ENCODE measurements around the gene LRIT3.

The LRIT3 gene

GRCh38 chr4:109887071-109887470 is 39.2 kb downstream of the LRIT3 start:
- in situ Hi-C loops (cut with MboI; ENCODE audit: low sequenced_read_pairs, unreplicated experiment): no loop called here
- TF ChIP-seq, protein P1, sequence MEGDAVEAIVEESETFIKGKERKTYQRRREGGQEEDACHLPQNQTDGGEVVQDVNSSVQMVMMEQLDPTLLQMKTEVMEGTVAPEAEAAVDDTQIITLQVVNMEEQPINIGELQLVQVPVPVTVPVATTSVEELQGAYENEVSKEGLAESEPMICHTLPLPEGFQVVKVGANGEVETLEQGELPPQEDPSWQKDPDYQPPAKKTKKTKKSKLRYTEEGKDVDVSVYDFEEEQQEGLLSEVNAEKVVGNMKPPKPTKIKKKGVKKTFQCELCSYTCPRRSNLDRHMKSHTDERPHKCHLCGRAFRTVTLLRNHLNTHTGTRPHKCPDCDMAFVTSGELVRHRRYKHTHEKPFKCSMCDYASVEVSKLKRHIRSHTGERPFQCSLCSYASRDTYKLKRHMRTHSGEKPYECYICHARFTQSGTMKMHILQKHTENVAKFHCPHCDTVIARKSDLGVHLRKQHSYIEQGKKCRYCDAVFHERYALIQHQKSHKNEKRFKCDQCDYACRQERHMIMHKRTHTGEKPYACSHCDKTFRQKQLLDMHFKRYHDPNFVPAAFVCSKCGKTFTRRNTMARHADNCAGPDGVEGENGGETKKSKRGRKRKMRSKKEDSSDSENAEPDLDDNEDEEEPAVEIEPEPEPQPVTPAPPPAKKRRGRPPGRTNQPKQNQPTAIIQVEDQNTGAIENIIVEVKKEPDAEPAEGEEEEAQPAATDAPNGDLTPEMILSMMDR (IDR thresholded peaks at IDR 0.05; ENCODE audit: borderline replicate concordance, control extremely low read depth, extremely low read depth, insufficient read depth, missing control alignments): no peak
- no peak for DNase-seq (ENCODE audit: low spot score)

DNA sequence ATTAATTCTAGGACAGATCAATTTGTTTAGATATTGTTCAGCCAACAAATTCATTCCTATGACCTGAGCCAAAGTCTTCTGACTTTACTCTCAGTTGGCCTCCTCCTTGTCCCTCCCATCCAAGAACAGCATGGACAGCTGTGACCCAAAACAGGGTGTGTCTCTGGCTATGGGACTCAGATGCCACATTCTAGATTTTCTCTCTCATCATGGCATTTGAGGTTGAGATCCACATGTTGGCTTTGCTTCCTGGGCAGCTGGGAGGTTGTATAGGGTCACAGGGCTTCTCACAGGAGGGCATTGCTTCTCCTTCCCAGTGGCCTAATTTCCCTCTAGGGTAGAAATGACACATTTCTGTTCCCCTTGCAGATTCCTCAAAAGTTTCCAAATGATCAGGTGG is 42.2 kb downstream of the LRIT3 start:
- in situ Hi-C loops (cut with MboI; ENCODE audit: low sequenced_read_pairs, unreplicated experiment): no loop called here
- DNase-seq (ENCODE audit: low spot score): no peak
- TF ChIP-seq, protein P1 (IDR thresholded peaks at IDR 0.05; ENCODE audit: borderline replicate concordance, control extremely low read depth, extremely low read depth, insufficient read depth, missing control alignments): no peak

DNA sequence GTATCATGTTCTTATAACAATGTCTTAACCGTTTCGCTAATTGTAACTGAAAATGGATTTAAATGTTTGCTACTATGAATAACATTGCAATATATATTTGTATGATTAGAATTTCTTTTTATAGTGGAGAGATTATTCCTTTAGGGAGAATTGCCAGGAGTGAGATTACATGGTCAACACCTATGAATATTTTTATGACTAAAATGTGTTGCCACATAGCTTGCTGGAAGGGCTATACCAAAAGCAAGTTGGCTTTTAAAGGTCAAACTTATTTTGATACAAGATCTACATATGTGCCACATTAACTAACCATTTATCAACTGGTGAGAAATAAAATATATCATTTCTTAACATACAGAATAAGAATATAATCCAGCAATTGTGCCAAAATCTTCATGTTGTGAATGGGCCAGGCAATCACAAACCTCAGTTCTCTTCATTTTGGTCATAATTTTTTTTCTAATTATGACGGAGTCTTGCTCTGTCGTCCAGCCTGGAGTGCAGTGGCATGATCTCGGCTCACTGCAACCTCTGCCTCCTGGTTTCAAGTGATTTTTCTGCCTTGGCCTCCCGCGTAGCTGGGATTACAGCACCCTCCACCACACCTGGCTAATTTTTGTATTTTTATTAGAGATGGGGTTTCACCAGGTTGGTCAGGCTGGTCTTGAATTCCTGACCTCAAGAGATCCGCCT is 54.8 kb downstream of the LRIT3 start:
- in situ Hi-C loops (cut with MboI; ENCODE audit: low sequenced_read_pairs, unreplicated experiment): no loop called here
- TF ChIP-seq, protein P1 (IDR thresholded peaks at IDR 0.05; ENCODE audit: borderline replicate concordance, control extremely low read depth, extremely low read depth, insufficient read depth, missing control alignments): no peak
- DNase-seq (ENCODE audit: low spot score): no peak

DNA sequence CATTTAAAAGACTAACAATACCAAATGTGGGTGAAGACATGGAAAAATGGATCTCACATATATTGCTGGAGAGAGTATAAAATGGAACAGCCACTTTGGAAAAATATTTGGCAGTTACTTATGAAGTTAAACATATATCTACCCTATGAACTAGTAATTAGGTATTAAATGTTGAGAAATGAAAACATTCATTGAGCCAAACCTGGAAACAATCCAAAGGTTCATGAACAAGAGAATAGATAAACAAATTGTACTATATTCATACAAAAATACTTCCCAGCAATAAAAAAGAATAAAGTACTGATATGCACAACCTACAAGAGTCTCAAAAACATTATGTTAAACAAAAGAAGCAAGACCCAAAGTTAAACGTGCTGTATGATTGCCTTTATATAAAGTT is 60.8 kb downstream of the LRIT3 start:
- in situ Hi-C loops (cut with MboI; ENCODE audit: low sequenced_read_pairs, unreplicated experiment): no loop called here
- TF ChIP-seq, protein P1 (IDR thresholded peaks at IDR 0.05; ENCODE audit: borderline replicate concordance, control extremely low read depth, extremely low read depth, insufficient read depth, missing control alignments): no peak
- DNase-seq (ENCODE audit: low spot score): no peak

GRCh38 chr4:109910256-109910655 is 62.3 kb downstream of the LRIT3 start:
- DNase-seq (ENCODE audit: low spot score): no peak
- in situ Hi-C loops (cut with MboI; ENCODE audit: low sequenced_read_pairs, unreplicated experiment): no loop called here
- TF ChIP-seq, protein P1 (IDR thresholded peaks at IDR 0.05; ENCODE audit: borderline replicate concordance, control extremely low read depth, extremely low read depth, insufficient read depth, missing control alignments): no peak

- no peak for DNase-seq (ENCODE audit: low spot score)
- TF ChIP-seq, protein P1 (IDR thresholded peaks at IDR 0.05; ENCODE audit: borderline replicate concordance, control extremely low read depth, extremely low read depth, insufficient read depth, missing control alignments): no peak
- in situ Hi-C loops (cut with MboI; ENCODE audit: low sequenced_read_pairs, unreplicated experiment): no loop called here
Measured at GRCh38 chr4:109912706-109913595, 65.0 kb downstream of the LRIT3 start, which contains the start of gene EGF. Gene EGF, plus strand, starts transcription at chr4:109912883. Its CDS starts 453 bp downstream, at chr4:109913336.
